Neuronal stem cell (in vitro differentiated cells): ENCODE data around the gene NUDT1.

Experiments
- DNase-seq: peaks from one replicate; pipeline ENCODE4 v3.0.0-alpha.2; 2013; ENCODE audit warnings: low spot score
- H2AFZ ChIP-seq: one replicate; pipeline ENCODE4 v1.6.1; 2013; ENCODE audit warnings: mild to moderate bottlenecking, low read length, inconsistent platforms
- H2AK5ac ChIP-seq: 2 replicates; pipeline ENCODE4 v1.6.1; 2013; ENCODE audit warnings: low read depth, mild to moderate bottlenecking, inconsistent platforms, low read length, moderate library complexity, mixed read lengths
- H2BK120ac ChIP-seq: 2 replicates; pipeline ENCODE4 v1.6.1; 2013; ENCODE audit warnings: low read depth, mild to moderate bottlenecking, inconsistent platforms, low read length, moderate library complexity, mixed read lengths
- H2BK12ac ChIP-seq: one replicate; pipeline ENCODE4 v1.6.1; 2013; ENCODE audit warnings: low read length, inconsistent platforms
- H2BK15ac ChIP-seq: 2 replicates; pipeline ENCODE4 v1.6.1; 2013; ENCODE audit warnings: mild to moderate bottlenecking, low read length, inconsistent platforms, mixed read lengths
- H2BK5ac ChIP-seq: one replicate; pipeline ENCODE4 v1.6.1; 2013; ENCODE audit warnings: inconsistent platforms, mild to moderate bottlenecking, low read length, moderate library complexity
- H3K14ac ChIP-seq: one replicate; pipeline ENCODE4 v1.6.1; 2013; ENCODE audit warnings: low read length, inconsistent platforms
- H3K18ac ChIP-seq: 2 replicates; pipeline ENCODE4 v1.6.1; 2013; ENCODE audit warnings: low read length, inconsistent platforms
- H3K23ac ChIP-seq: 2 replicates; pipeline ENCODE4 v1.6.1; 2013; ENCODE audit warnings: low read depth, mild to moderate bottlenecking, mixed read lengths, low read length, inconsistent platforms; ENCODE audit not compliant: poor library complexity
- H3K27ac ChIP-seq: replicated peaks from 3 replicates; pipeline ENCODE4 v1.5.1; 2013; ENCODE audit warnings: low read length, inconsistent platforms
- H3K27me3 ChIP-seq, 3 experiments: 2 replicates each; pipeline ENCODE4 v1.6.1; 2013; ENCODE audit warnings: low read length in 3 of 3, mild to moderate bottlenecking in 2 of 3, inconsistent platforms in 1 of 3, low read depth in 1 of 3, mixed read lengths in 1 of 3, moderate library complexity in 1 of 3; ENCODE audit not compliant: control insufficient read depth in 3 of 3, insufficient read depth in 3 of 3
- H3K36me3 ChIP-seq, 2 donors: replicated peaks in 1 of 2; 2 replicates each; pipeline ENCODE4 v1.6.1; 2013; ENCODE audit warnings: low read length in 2 of 2; ENCODE audit not compliant: control insufficient read depth in 2 of 2, insufficient read depth in 2 of 2
- H3K4ac ChIP-seq: 2 replicates; pipeline ENCODE4 v1.6.1; 2013; ENCODE audit warnings: inconsistent platforms, mild to moderate bottlenecking, low read length, moderate library complexity
- H3K4me1 ChIP-seq, 2 donors: 1 replicate in 1 of 2; 2 replicates in 1 of 2; pipeline ENCODE4 v1.6.1; 2013; ENCODE audit warnings: low read length in 2 of 2, low read depth in 1 of 2; ENCODE audit not compliant: control insufficient read depth in 2 of 2, insufficient read depth in 1 of 2
- H3K4me2 ChIP-seq: one replicate; pipeline ENCODE4 v1.6.1; 2013; ENCODE audit warnings: mild to moderate bottlenecking, low read length, inconsistent platforms; ENCODE audit not compliant: insufficient read depth, poor library complexity, severe bottlenecking
- H3K4me3 ChIP-seq, 2 donors: 2 replicates each; pipeline ENCODE4 v1.5.1; 2013; ENCODE audit warnings: low read length in 2 of 2, mild to moderate bottlenecking in 2 of 2, inconsistent platforms in 1 of 2, moderate library complexity in 1 of 2
- H3K79me1 ChIP-seq: one replicate; pipeline ENCODE4 v1.6.1; 2013; ENCODE audit warnings: low read depth, mild to moderate bottlenecking, inconsistent platforms, low read length, moderate library complexity
- H3K9ac ChIP-seq: one replicate; pipeline ENCODE4 v1.6.1; 2013; ENCODE audit warnings: mild to moderate bottlenecking, low read depth, low read length, inconsistent platforms; ENCODE audit not compliant: poor library complexity
- H3K9me3 ChIP-seq, 2 donors: replicated peaks in 1 of 2; 2 replicates each; pipeline versions ENCODE3 to v1.6.1; 2013; ENCODE audit warnings: low read length in 2 of 2, mild to moderate bottlenecking in 2 of 2, inconsistent platforms in 1 of 2, low read depth in 1 of 2, mixed read lengths in 1 of 2, moderate library complexity in 1 of 2; ENCODE audit not compliant: control insufficient read depth in 2 of 2, insufficient read depth in 1 of 2
- H4K8ac ChIP-seq: one replicate; pipeline ENCODE4 v1.6.1; 2013; ENCODE audit warnings: low read depth, mild to moderate bottlenecking, inconsistent platforms, low read length, moderate library complexity
- H4K91ac ChIP-seq: one replicate; pipeline ENCODE4 v1.6.1; 2013; ENCODE audit warnings: low read length, low read depth, mild to moderate bottlenecking, inconsistent platforms; ENCODE audit not compliant: poor library complexity
- WGBS, 2 donors: extraction: QIAGEN DNeasy Blood & Tissue Kit; methylation state at CpG; one replicate each; pipeline ENCODE4 v1.1.7; 2013; ENCODE audit warnings: missing lambda C conversion rate in 2 of 2, mixed read lengths in 1 of 2; ENCODE audit not compliant: insufficient read length in 2 of 2, insufficient replicate concordance in 1 of 2; ENCODE audit errors: extremely low coverage in 2 of 2; 5-methylcytosine and 5-hydroxymethylcytosine counted together

NUDT1 gene

GRCh38 chr7:2299870-2300512 lies 58.0 kb downstream of the NUDT1 start:
- no CpG with 5 or more reads among the region's 9 CpGs for WGBS, 2 donors
- Histone ChIP-seq H2BK120ac (no peak overlapping the region), H2AFZ (no peak overlapping the region), H3K9ac (no peak overlapping the region), H3K27me3 (no peaks in the 10 kb centered on the region), H3K18ac (no peak overlapping the region), H2BK5ac (no peak overlapping the region), H3K4ac (no peak overlapping the region), H3K4me1 (peaks cover 3 to 4% of the 10 kb centered on the region in 2 donors), H3K27ac (no peak overlapping the region), H3K14ac (no peak overlapping the region), H2AK5ac (no peak overlapping the region), H3K79me1 (peaks cover 3% of the 10 kb centered on the region), H3K9me3 (peaks cover 3% of the 10 kb centered on the region in 2 donors), H3K4me2 (no peak overlapping the region), H3K36me3 (no peaks in the 10 kb centered on the region), H3K4me3 (no peak overlapping the region), H4K8ac (no peak overlapping the region), H2BK15ac (no peak overlapping the region), H4K91ac (no peak overlapping the region), H3K23ac (no peak overlapping the region), H2BK12ac (no peak overlapping the region)
- no peak for DNase-seq
